Neural progenitor cell (in vitro differentiated cells): ENCODE results near the gene RPL29.

Experiments used
- EZH2 ChIP-seq: fragments of 200-600 bp; sonication (generic); IDR thresholded peaks from 2 replicates; pipeline ENCODE4 v1.6.1; 2017; ENCODE audit warnings: antibody characterized with exemption, mild to moderate bottlenecking, moderate library complexity
- TF ChIP-seq, protein P1 (sequence below): fragments of 200-600 bp; sonication (generic); IDR thresholded peaks from 2 replicates; pipeline ENCODE4 v1.5.1; 2017; ENCODE audit warnings: antibody characterized with exemption, mild to moderate bottlenecking

GRCh38 chr3:52010431-52010830, 14.7 kb upstream of the RPL29 start:
- TF ChIP-seq, protein P1, sequence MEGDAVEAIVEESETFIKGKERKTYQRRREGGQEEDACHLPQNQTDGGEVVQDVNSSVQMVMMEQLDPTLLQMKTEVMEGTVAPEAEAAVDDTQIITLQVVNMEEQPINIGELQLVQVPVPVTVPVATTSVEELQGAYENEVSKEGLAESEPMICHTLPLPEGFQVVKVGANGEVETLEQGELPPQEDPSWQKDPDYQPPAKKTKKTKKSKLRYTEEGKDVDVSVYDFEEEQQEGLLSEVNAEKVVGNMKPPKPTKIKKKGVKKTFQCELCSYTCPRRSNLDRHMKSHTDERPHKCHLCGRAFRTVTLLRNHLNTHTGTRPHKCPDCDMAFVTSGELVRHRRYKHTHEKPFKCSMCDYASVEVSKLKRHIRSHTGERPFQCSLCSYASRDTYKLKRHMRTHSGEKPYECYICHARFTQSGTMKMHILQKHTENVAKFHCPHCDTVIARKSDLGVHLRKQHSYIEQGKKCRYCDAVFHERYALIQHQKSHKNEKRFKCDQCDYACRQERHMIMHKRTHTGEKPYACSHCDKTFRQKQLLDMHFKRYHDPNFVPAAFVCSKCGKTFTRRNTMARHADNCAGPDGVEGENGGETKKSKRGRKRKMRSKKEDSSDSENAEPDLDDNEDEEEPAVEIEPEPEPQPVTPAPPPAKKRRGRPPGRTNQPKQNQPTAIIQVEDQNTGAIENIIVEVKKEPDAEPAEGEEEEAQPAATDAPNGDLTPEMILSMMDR, result no peak
- no peak for TF ChIP-seq EZH2
